Activated naive CD4-positive, alpha-beta T cell treated with anti-CD3 and anti-CD28 coated beads, Interleukin-2, amount 10 ng/mL, durations not matched to agents 7 days and 5 days (primary cell): ENCODE measurements around the gene ATAT1.
"Not testable (repeated sequence)": the region's sequence is repeated elsewhere in the genome, so short reads cannot be mapped to it uniquely, and the experiment has no call there.

Experiments used
- CTCF ChIA-PET: fragments of 350-600 bp; sonication (Branson Sonifier 250); formaldehyde crosslinking; loops from one replicate; lab custom pipeline; 2021; ENCODE audit warnings: antibody characterized with exemption; lab: Charles Lee
- DNase-seq: peaks from one replicate; pipeline ENCODE4 v3.0.0-alpha.2; 2020
- H3K27ac Mint-ChIP-seq: one replicate; pipeline ENCODE4 v1.8.0; 2021; ENCODE audit warnings: mild to moderate bottlenecking, moderate library complexity, mixed read lengths
- H3K27me3 Mint-ChIP-seq: one replicate; pipeline ENCODE4 v1.8.0; 2021; ENCODE audit warnings: mild to moderate bottlenecking, mixed read lengths
- H3K36me3 Mint-ChIP-seq: one replicate; pipeline ENCODE4 v1.8.0; 2021; ENCODE audit warnings: mixed read lengths
- H3K4me1 Mint-ChIP-seq: one replicate; pipeline ENCODE4 v1.8.0; 2021; ENCODE audit warnings: mixed read lengths
- H3K4me3 Mint-ChIP-seq: one replicate; pipeline ENCODE4 v1.8.0; 2021; ENCODE audit warnings: mild to moderate bottlenecking, moderate library complexity, mixed read lengths
- H3K9me3 Mint-ChIP-seq: one replicate; pipeline ENCODE4 v1.8.0; 2021; ENCODE audit warnings: mixed read lengths

Gene ATAT1

GRCh38 chr6:30626484-30627366 lies at the start of gene ATAT1:
Gene ATAT1 (plus strand): TSS chr6:30626874.
- Mint-ChIP-seq H3K4me3 (peak within 1 kb of the TSS; percentile 90), H3K36me3 (peaks cover 42% of the 10 kb centered on the region), H3K27ac (peak within 1 kb of the TSS; percentile 97), H3K4me1 (peaks cover 31% of the 10 kb centered on the region), H3K9me3 (no peaks in the 10 kb centered on the region), H3K27me3 (no peaks in the 10 kb centered on the region)
- DNase-seq: peak; percentile 94
- CTCF ChIA-PET: interaction anchor here (0.9 to 1.4 kb wide), 3 partner anchors 14 to 145 kb away, joined by 3 to 4 read pairs (median 3); no protein-coding TSS in a partner anchor

- H3K27ac Mint-ChIP-seq: no peak overlapping the region
- peaks cover 64% of the 10 kb centered on the region for H3K36me3 Mint-ChIP-seq
- H3K9me3 Mint-ChIP-seq: no peaks in the 10 kb centered on the region
These were observed 48.6 kb upstream of the ATAT1 start for GRCh38 chr6:30578051-30578450.

GRCh38 chr6:30583921-30584320 lies 42.8 kb upstream of the ATAT1 start:
- Mint-ChIP-seq H3K4me3 (no peak overlapping the region), H3K36me3 (peaks cover 69% of the 10 kb centered on the region), H3K27me3 (no peaks in the 10 kb centered on the region), H3K9me3 (no peaks in the 10 kb centered on the region), H3K27ac (no peak overlapping the region), H3K4me1 (no peaks in the 10 kb centered on the region)
- CTCF ChIA-PET: interaction anchor here (1.2 to 7.0 kb wide), 4 partner anchors 13 to 99 kb away, joined by 4 to 34 read pairs (median 5); no protein-coding TSS in a partner anchor
- no peak for DNase-seq

More at GRCh38 chr6:30578051-30578450, 48.6 kb upstream of the ATAT1 start:
- no peak overlapping the region for H3K4me3 Mint-ChIP-seq
- DNase-seq: no peak
- no peaks in the 10 kb centered on the region for H3K27me3 Mint-ChIP-seq
- CTCF ChIA-PET: interaction anchor here (1.0 kb wide), 3 partner anchors 33 to 144 kb away, joined by 3 to 4 read pairs (median 3); no protein-coding TSS in a partner anchor
- H3K4me1 Mint-ChIP-seq: peaks cover 25% of the 10 kb centered on the region

DNA sequence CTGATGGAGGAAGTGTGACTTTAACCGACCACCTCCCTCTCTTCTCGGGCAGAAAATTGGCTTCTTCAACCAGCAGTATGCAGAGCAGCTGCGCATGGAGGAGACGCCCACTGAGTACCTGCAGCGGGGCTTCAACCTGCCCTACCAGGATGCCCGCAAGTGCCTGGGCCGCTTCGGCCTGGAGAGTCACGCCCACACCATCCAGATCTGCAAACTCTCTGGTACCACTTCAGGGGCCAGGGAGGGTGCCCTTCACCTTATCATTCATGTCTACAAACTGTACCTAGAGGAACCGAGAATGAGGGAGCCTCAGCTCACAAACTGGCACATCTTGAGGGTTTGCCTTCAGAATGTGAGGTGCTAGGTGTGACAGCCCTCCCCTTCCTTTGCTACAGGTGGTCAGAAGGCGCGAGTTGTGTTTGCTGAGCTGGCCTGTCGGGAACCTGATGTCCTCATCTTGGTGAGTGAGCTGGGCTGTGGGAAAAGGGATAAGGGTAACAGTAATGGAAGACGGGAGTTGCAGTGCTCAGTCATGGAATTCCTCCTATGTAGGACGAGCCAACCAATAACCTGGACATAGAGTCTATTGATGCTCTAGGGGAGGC lies 36.8 kb upstream of the ATAT1 start:
- Mint-ChIP-seq H3K27me3 (no peaks in the 10 kb centered on the region), H3K36me3 (peaks cover 54% of the 10 kb centered on the region), H3K9me3 (no peaks in the 10 kb centered on the region), H3K27ac (no peak overlapping the region), H3K4me3 (no peak overlapping the region), H3K4me1 (no peaks in the 10 kb centered on the region)
- CTCF ChIA-PET: interaction anchor here (0.7 to 1.9 kb wide), 5 partner anchors 10 to 108 kb away, joined by 3 to 7 read pairs (median 5); no protein-coding TSS in a partner anchor
- DNase-seq: no peak

DNA sequence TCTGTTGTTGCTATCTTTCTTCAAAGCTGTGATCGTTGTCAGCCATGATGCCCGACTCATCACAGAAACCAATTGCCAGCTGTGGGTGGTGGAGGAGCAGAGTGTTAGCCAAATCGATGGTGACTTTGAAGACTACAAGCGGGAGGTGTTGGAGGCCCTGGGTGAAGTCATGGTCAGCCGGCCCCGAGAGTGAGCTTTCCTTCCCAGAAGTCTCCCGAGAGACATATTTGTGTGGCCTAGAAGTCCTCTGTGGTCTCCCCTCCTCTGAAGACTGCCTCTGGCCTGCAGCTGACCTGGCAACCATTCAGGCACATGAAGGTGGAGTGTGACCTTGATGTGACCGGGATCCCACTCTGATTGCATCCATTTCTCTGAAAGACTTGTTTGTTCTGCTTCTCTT lies 36.2 kb upstream of the ATAT1 start:
- H3K9me3 Mint-ChIP-seq: no peaks in the 10 kb centered on the region
- no peaks in the 10 kb centered on the region for H3K27me3 Mint-ChIP-seq
- CTCF ChIA-PET: interaction anchor here (0.7 to 1.9 kb wide), 5 partner anchors 10 to 108 kb away, joined by 3 to 7 read pairs (median 5); no protein-coding TSS in a partner anchor
- H3K27ac Mint-ChIP-seq: no peak overlapping the region
- H3K4me1 Mint-ChIP-seq: peaks cover 1% of the 10 kb centered on the region
- no peak overlapping the region for H3K4me3 Mint-ChIP-seq
- peaks cover 52% of the 10 kb centered on the region for H3K36me3 Mint-ChIP-seq
- DNase-seq: no peak

DNA sequence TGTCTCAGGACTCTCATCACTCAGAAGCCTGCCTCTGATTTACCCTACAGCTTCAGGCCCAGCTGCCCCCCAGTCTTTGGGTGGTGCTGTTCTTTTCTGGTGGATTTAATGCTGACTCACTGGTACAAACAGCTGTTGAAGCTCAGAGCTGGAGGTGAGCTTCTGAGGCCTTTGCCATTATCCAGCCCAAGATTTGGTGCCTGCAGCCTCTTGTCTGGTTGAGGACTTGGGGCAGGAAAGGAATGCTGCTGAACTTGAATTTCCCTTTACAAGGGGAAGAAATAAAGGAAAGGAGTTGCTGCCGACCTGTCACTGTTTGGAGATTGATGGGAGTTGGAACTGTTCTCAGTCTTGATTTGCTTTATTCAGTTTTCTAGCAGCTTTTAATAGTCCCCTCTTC lies 35.7 kb upstream of the ATAT1 start:
- CTCF ChIA-PET: interaction anchor here (0.7 to 1.9 kb wide), 4 partner anchors 35 to 109 kb away, joined by 3 to 7 read pairs (median 5); no protein-coding TSS in a partner anchor
- Mint-ChIP-seq H3K4me3 (no peak overlapping the region), H3K9me3 (no peaks in the 10 kb centered on the region), H3K4me1 (peaks cover 2% of the 10 kb centered on the region), H3K36me3 (peaks cover 50% of the 10 kb centered on the region), H3K27ac (no peak overlapping the region), H3K27me3 (no peaks in the 10 kb centered on the region)
- DNase-seq: no peak

- Mint-ChIP-seq H3K4me3 (no peak overlapping the region), H3K27ac (no peak overlapping the region), H3K4me1 (peaks cover 3% of the 10 kb centered on the region), H3K9me3 (no peaks in the 10 kb centered on the region), H3K27me3 (no peaks in the 10 kb centered on the region), H3K36me3 (peaks cover 45% of the 10 kb centered on the region)
- DNase-seq: no peak
- CTCF ChIA-PET: interaction anchor here (0.9 to 1.2 kb wide), 3 partner anchors 18 to 109 kb away, joined by 3 to 4 read pairs (median 3); no protein-coding TSS in a partner anchor
These were observed 34.4 kb upstream of the ATAT1 start for GRCh38 chr6:30592287-30592686.

DNA sequence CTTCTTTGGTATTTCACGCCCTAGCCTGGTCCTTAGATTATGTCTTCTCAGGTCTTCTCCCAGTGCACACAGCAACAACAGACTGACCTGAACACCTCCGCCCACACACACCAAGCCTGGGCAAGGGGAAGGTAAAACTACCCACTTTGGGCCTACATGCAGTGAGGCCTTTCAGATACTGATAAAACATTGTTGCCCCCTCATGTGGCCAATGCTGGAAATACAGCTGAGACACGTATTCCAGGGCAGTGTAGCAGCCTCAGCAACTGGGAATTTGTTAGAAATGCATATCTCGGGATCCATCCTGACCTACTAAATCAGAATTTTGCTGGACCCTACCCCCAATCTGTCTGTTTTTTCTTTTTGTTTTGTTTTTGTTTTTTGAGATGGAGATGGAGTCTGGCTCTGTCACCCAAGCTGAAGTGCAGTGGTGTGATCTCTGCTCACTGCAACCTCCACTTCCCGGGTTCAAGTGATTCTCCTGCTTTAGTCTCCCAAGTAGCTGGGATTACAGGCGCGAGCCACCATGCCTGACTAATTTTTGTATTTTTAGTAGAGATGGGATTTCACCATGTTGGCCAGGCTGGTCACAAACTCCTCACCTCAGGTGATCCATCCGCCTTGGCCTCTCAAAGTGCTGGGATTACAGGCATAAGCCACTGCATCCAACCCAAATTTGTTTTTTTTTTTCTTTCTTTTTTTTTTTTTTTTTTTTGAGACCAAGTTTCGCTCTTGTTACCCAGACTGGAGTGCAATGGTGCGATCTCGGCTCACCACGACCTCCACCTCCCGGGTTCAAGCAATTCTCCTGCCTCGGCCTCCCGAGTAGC lies 29.1 kb upstream of the ATAT1 start:
- not testable (repeated sequence) for H3K9me3 Mint-ChIP-seq
- H3K36me3 Mint-ChIP-seq: peaks cover 33% of the 10 kb centered on the region

DNA sequence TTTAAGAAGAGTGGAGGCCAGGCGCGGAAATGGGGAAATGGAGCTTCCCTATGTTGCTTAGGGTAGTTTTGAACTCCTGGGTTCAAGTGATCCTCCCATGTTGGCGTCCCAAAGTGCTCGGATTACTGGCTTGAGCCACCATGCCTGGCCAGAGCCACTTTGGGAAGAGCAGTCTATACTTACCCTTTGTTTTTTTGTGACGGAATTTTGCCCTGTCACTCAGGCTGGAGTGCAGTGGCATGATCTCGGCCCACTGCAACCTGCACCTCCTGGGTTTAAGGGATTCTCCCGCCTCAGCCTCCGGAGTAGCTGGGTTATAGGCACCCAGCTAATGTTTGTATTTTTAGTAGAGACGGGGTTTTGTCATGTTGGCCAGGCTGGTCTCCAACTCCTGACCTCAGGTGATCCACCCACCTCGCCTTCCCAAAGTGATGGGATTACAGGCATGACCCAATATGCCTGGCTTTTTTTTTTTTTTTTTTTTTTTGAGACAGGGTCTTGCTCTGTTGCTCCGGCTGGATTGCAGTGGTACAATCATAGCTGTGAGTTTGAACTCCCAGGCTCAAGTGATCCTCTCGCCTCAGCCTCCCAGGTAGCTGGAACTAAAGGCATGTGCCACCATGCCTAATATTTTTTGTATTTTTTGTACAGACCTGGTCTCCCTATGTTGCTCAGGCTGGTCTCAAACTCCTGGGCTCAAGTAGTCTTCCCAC lies 27.6 kb upstream of the ATAT1 start:
- Mint-ChIP-seq H3K9me3 (no peaks in the 10 kb centered on the region), H3K27me3 (no peaks in the 10 kb centered on the region), H3K4me1 (peaks cover 18% of the 10 kb centered on the region), H3K36me3 (peaks cover 45% of the 10 kb centered on the region), H3K4me3 (no peak overlapping the region), H3K27ac (no peak overlapping the region)
- no peak for DNase-seq
- CTCF ChIA-PET: interaction anchor here (1.3 to 5.2 kb wide), 8 partner anchors 13 to 132 kb away, joined by 3 to 44 read pairs (median 24); no protein-coding TSS in a partner anchor

More for the DNA sequence above, 29.1 kb upstream of the ATAT1 start:
- CTCF ChIA-PET: interaction anchor here (0.8 to 5.2 kb wide), 30 partner anchors 10 to 147 kb away, joined by 3 to 44 read pairs (median 4); partner anchors contain the start of genes ABCF1, DHX16 and PRR3
- peak; percentile 89 for DNase-seq
- peak overlapping the region; percentile 67 for H3K27ac Mint-ChIP-seq
- H3K4me1 Mint-ChIP-seq, H3K4me3 Mint-ChIP-seq, H3K27me3 Mint-ChIP-seq: not testable (repeated sequence)

GRCh38 chr6:30599625-30600324 lies 26.9 kb upstream of the ATAT1 start:
- peaks cover 20% of the 10 kb centered on the region for H3K4me1 Mint-ChIP-seq
- no peaks in the 10 kb centered on the region for H3K27me3 Mint-ChIP-seq
- H3K9me3 Mint-ChIP-seq: no peaks in the 10 kb centered on the region
- DNase-seq: no peak
- H3K4me3 Mint-ChIP-seq: no peak overlapping the region
- no peak overlapping the region for H3K27ac Mint-ChIP-seq
- CTCF ChIA-PET: interaction anchor here (1.2 to 5.2 kb wide), 6 partner anchors 9 to 131 kb away, joined by 3 to 44 read pairs (median 5); no protein-coding TSS in a partner anchor
- H3K36me3 Mint-ChIP-seq: peaks cover 49% of the 10 kb centered on the region

- Mint-ChIP-seq H3K4me1 (peaks cover 23% of the 10 kb centered on the region), H3K27ac (peak overlapping the region; percentile 33), H3K9me3 (no peaks in the 10 kb centered on the region), H3K27me3 (no peaks in the 10 kb centered on the region), H3K36me3 (peaks cover 51% of the 10 kb centered on the region), H3K4me3 (no peak overlapping the region)
- DNase-seq: no peak
- CTCF ChIA-PET: interaction anchor here (0.9 to 1.9 kb wide), 8 partner anchors 10 to 147 kb away, joined by 3 to 7 read pairs (median 4); no protein-coding TSS in a partner anchor
These were observed 26.2 kb upstream of the ATAT1 start for GRCh38 chr6:30600451-30600961.

- H3K27me3 Mint-ChIP-seq: no peaks in the 10 kb centered on the region
- no peaks in the 10 kb centered on the region for H3K9me3 Mint-ChIP-seq
- DNase-seq: no peak
- CTCF ChIA-PET: interaction anchor here (0.9 to 1.3 kb wide), 4 partner anchors 12 to 148 kb away, joined by 3 to 5 read pairs (median 4); no protein-coding TSS in a partner anchor
- H3K36me3 Mint-ChIP-seq: peaks cover 57% of the 10 kb centered on the region
- H3K27ac Mint-ChIP-seq: no peak overlapping the region
- H3K4me1 Mint-ChIP-seq: peaks cover 30% of the 10 kb centered on the region
- H3K4me3 Mint-ChIP-seq: no peak overlapping the region
These were observed 25.2 kb upstream of the ATAT1 start for GRCh38 chr6:30601436-30601814.
